HCT116 (cell line): ENCODE results near the gene PPM1F. TPM values are rescaled to one million over a fixed set of nuclear protein-coding genes. Genes with fewer than 3 reads are reported as not detected.

Source experiments
- ATAC-seq: fragments of 200-7000 bp; cut with Tn5 transposase; 2 replicates; pipeline ENCODE4 v1.9.1; 2020; ENCODE audit warnings: mild to moderate bottlenecking, moderate library complexity
- BruUV-seq: library from RNA; stranded (reverse); fragments of 400-500 nt; replicated peaks from 2 replicates; lab custom pipeline; 2021; lab: Mats Ljungman, UMichigan
- CTCF ChIA-PET: fragments of 300-600 bp; sonication (Branson Sonifier 250); formaldehyde crosslinking; loops from one replicate; lab custom pipeline; 2021; ENCODE audit warnings: antibody characterized with exemption; lab: Charles Lee
- POLR2A ChIA-PET: fragments of 300-600, 350-600 bp; sonication (Branson Sonifier 250); formaldehyde crosslinking; loops from one replicate; lab custom pipeline; 2021; ENCODE audit warnings: antibody characterized with exemption; lab: Charles Lee
- RAD21 ChIA-PET, 2 experiments: fragments of 300-600 bp; sonication (Branson Sonifier 250); formaldehyde crosslinking; loops; one replicate each; lab custom pipeline; 2023; ENCODE audit warnings: low total read pairs in 2 of 2; ENCODE audit not compliant: uncharacterized antibody in 2 of 2, unreplicated experiment in 2 of 2, low non-redundant PET in 1 of 2; lab: Charles Lee
- DNase-seq: peaks from one replicate; pipeline ENCODE4 v3.0.0-alpha.2; 2010; ENCODE audit warnings: low read depth, low spot score
- H2AFZ ChIP-seq: fragments of 200-600 bp; shearing (Covaris generic), sonication (generic); 2 replicates; pipeline ENCODE4 v1.6.1; 2017; ENCODE audit warnings: low read depth, mixed run types, mixed read lengths, antibody characterized with exemption, low read length; ENCODE audit not compliant: poor library complexity, severe bottlenecking
- H3K27ac ChIP-seq: 2 replicates; pipeline ENCODE4 v1.5.1; 2012; ENCODE audit warnings: low read depth, low read length
- H3K27me3 ChIP-seq: fragments of 200-600 bp; sonication (generic); 2 replicates; pipeline ENCODE4 v1.6.1; 2016; ENCODE audit warnings: mixed run types, low read length, mixed read lengths; ENCODE audit not compliant: insufficient read depth
- H3K36me3 ChIP-seq, 2 experiments: fragments of 200-500 bp in 1 of 2; fragments of 200-600 bp in 1 of 2; sonication (Bioruptor generic) in 1 of 2; sonication (generic) in 1 of 2; 2 replicates each; pipeline versions ENCODE4 v1.5.1 to v1.6.1; 2014 to 2016; ENCODE audit warnings: low read length in 2 of 2, inconsistent platforms in 1 of 2, mixed read lengths in 1 of 2, mixed run types in 1 of 2; ENCODE audit not compliant: insufficient read depth in 2 of 2, control insufficient read depth in 1 of 2
- H3K4me1 ChIP-seq, 2 experiments: fragments of 200-600 bp in 1 of 2; sonication (generic) in 1 of 2; 2 replicates each; pipeline versions ENCODE4 v1.5.1 to v1.6.1; 2012 to 2017; ENCODE audit warnings: low read length in 2 of 2, inconsistent platforms in 1 of 2, mild to moderate bottlenecking in 1 of 2, mixed read lengths in 1 of 2, mixed run types in 1 of 2, moderate library complexity in 1 of 2; ENCODE audit not compliant: insufficient read depth in 2 of 2, control insufficient read depth in 1 of 2
- H3K4me2 ChIP-seq: fragments of 200-600 bp; sonication (generic); 2 replicates; pipeline ENCODE4 v1.6.1; 2017; ENCODE audit warnings: mixed run types, low read length, mixed read lengths
- H3K4me3 ChIP-seq, 2 experiments: fragments of 200-600 bp in 1 of 2; sonication (generic) in 1 of 2; replicated peaks in 1 of 2; 2 replicates each; pipeline ENCODE4 v1.5.1; 2011 to 2016; ENCODE audit warnings: low read length in 2 of 2, control low read depth in 1 of 2, low read depth in 1 of 2, mild to moderate bottlenecking in 1 of 2, mixed read lengths in 1 of 2, mixed run types in 1 of 2
- H3K79me2 ChIP-seq: fragments of 200-600 bp; sonication (generic); 2 replicates; pipeline ENCODE4 v1.6.1; 2017; ENCODE audit warnings: mild to moderate bottlenecking, mixed run types, low read length, moderate library complexity, mixed read lengths; ENCODE audit not compliant: insufficient read depth
- H3K9ac ChIP-seq: fragments of 200-600 bp; sonication (generic); 2 replicates; pipeline ENCODE4 v1.6.1; 2016; ENCODE audit warnings: low read length, mixed read lengths
- H3K9me2 ChIP-seq: fragments of 200-600 bp; sonication (generic), shearing (Covaris generic); 2 replicates; pipeline ENCODE4 v1.6.1; 2017; ENCODE audit warnings: mixed run types, mild to moderate bottlenecking, moderate library complexity; ENCODE audit not compliant: insufficient read depth
- H3K9me3 ChIP-seq, 2 experiments: fragments of 200-500 bp in 1 of 2; fragments of 200-600 bp in 1 of 2; sonication (Bioruptor generic) in 1 of 2; sonication (generic) in 1 of 2; 2 replicates each; pipeline ENCODE4 v1.6.1; 2014 to 2017; ENCODE audit warnings: low read length in 2 of 2, mixed read lengths in 2 of 2, inconsistent platforms in 1 of 2, low read depth in 1 of 2, mild to moderate bottlenecking in 1 of 2, mixed run types in 1 of 2, moderate library complexity in 1 of 2; ENCODE audit not compliant: control insufficient read depth in 1 of 2, insufficient read depth in 1 of 2
- H4K20me1 ChIP-seq: fragments of 200-600 bp; sonication (generic), shearing (Covaris generic); 2 replicates; pipeline ENCODE4 v1.6.1; 2017; ENCODE audit warnings: mixed run types, mild to moderate bottlenecking, moderate library complexity; ENCODE audit not compliant: insufficient read depth
- ATF3 ChIP-seq: IDR thresholded peaks from 2 replicates; pipeline ENCODE4 v1.6.1; 2012
- EGR1 ChIP-seq: IDR thresholded peaks from 2 replicates; pipeline ENCODE4 v1.6.1; 2012; ENCODE audit warnings: low read depth
- ELF1 ChIP-seq: IDR thresholded peaks from 2 replicates; pipeline ENCODE4 v1.6.1; 2012; ENCODE audit warnings: low read depth, borderline replicate concordance
- EZH2 ChIP-seq: fragments of 200-600 bp; sonication (generic); IDR thresholded peaks from 2 replicates; pipeline ENCODE4 v1.6.1; 2017; ENCODE audit warnings: antibody characterized with exemption, mixed run types
- EZH2phosphoT487 ChIP-seq: fragments of 200-600 bp; IDR thresholded peaks from 2 replicates; pipeline ENCODE4 v1.6.1; 2018; ENCODE audit warnings: antibody characterized with exemption, borderline replicate concordance
- MAX ChIP-seq: IDR thresholded peaks from 2 replicates; pipeline ENCODE4 v1.6.1; 2012
- POLR2A ChIP-seq: IDR thresholded peaks from 2 replicates; pipeline ENCODE4 v1.7.0; 2011; ENCODE audit warnings: borderline replicate concordance; ENCODE audit not compliant: insufficient read depth, insufficient read length; ENCODE audit errors: extremely low read depth
- POLR2AphosphoS5 ChIP-seq: IDR thresholded peaks from 2 replicates; pipeline ENCODE4 v1.6.1; 2011; ENCODE audit warnings: mild to moderate bottlenecking, low read depth, low read length, moderate library complexity
- REST ChIP-seq: IDR thresholded peaks from 2 replicates; pipeline ENCODE4 v1.6.1; 2012; ENCODE audit warnings: low read depth
- SIN3A ChIP-seq: IDR thresholded peaks from 2 replicates; pipeline ENCODE4 v1.6.1; 2012; ENCODE audit warnings: low read depth
- SRF ChIP-seq: IDR thresholded peaks from 2 replicates; pipeline ENCODE4 v1.6.1; 2012; ENCODE audit warnings: low read depth
- TCF7L2 ChIP-seq: IDR thresholded peaks from 2 replicates; pipeline ENCODE4 v1.7.0; 2011; ENCODE audit warnings: borderline replicate concordance, inconsistent platforms; ENCODE audit not compliant: insufficient read depth, insufficient read length; ENCODE audit errors: extremely low read depth
- YY1 ChIP-seq: IDR thresholded peaks from 2 replicates; pipeline ENCODE4 v1.6.1; 2011; ENCODE audit warnings: low read length, low read depth, moderate library complexity, mild to moderate bottlenecking; ENCODE audit not compliant: insufficient replicate concordance; ENCODE audit errors: extremely low read depth
- ZBTB33 ChIP-seq: IDR thresholded peaks from 2 replicates; pipeline ENCODE4 v1.6.1; 2011; ENCODE audit warnings: mild to moderate bottlenecking, low read length, moderate library complexity; ENCODE audit not compliant: insufficient replicate concordance; ENCODE audit errors: extremely low read depth
- ZFX ChIP-seq: fragments of 450-650 bp; IDR thresholded peaks from 2 replicates; pipeline ENCODE4 v1.6.1; 2017
- intact Hi-C: fragments of 100-400 bp; cut with micrococcal nuclease; formaldehyde crosslinking; loops from 2 replicates; pipeline ENCODE4 v1.10.0; 2022
- total RNA-seq: library from RNA; stranded (reverse); gene quantifications from one replicate; pipeline ENCODE4 v1.2.1, GENCODE V29; 2021; ENCODE audit not compliant: unreplicated experiment

Gene PPM1F
- total RNA-seq, 1 experiment from 2014 or later, result 27.3 TPM

GRCh38 chr22:21963286-21963685, 10.6 kb upstream of the PPM1F start (continued):
- no peak for TF ChIP-seq REST
- no peak for TF ChIP-seq SIN3A
- TF ChIP-seq EZH2phosphoT487, result no peak
- no peak for TF ChIP-seq ZFX
- no peak for TF ChIP-seq ATF3
- TF ChIP-seq POLR2A, result no peak
- TF ChIP-seq SRF, result no peak
- no peak for TF ChIP-seq EGR1
- TF ChIP-seq TCF7L2, result no peak
- no peak for TF ChIP-seq MAX
- TF ChIP-seq EZH2, result no peak
- TF ChIP-seq, all 23 proteins: peak for 0

- H3K9ac ChIP-seq, result no peak overlapping the region
- ChIA-PET CTCF (interaction anchor here (1.5 kb wide), 2 partner anchors 10 to 24 kb away, joined by 3 to 4 read pairs; no protein-coding TSS in a partner anchor), POLR2A (no interaction called here), RAD21 (no interaction called here)
- peaks cover 27 to 33% of the 10 kb centered on the region in 2 experiments; a peak in 3 of 4 replicates for H3K36me3 ChIP-seq
- no peaks in the 10 kb centered on the region for H3K79me2 ChIP-seq
- no peak overlapping the region for H3K27ac ChIP-seq
- intact Hi-C loops, result no loop called here
- H4K20me1 ChIP-seq, result no peaks in the 10 kb centered on the region
- H3K9me2 ChIP-seq, result no peaks in the 10 kb centered on the region
- no peaks in the 10 kb centered on the region for H3K9me3 ChIP-seq
- no peak overlapping the region for H3K4me3 ChIP-seq
- DNase-seq (no peak), ATAC-seq (no peak)
- H3K4me2 ChIP-seq, result no peak overlapping the region
- no peak overlapping the region for H2AFZ ChIP-seq
- H3K27me3 ChIP-seq, result no peaks in the 10 kb centered on the region
- H3K4me1 ChIP-seq, result peaks cover 0 to 9% of the 10 kb centered on the region in 2 experiments; a peak in 3 of 4 replicates
- BruUV-seq, result no TSS peak
- TF ChIP-seq EGR1 (no peak), ATF3 (no peak), REST (no peak), YY1 (no peak), SIN3A (no peak), POLR2AphosphoS5 (no peak), ZBTB33 (no peak), ELF1 (no peak)
Measured at GRCh38 chr22:21962655-21962949, 10.0 kb upstream of the PPM1F start.
